Activated CD8-positive, alpha-beta memory T cell treated with anti-CD3 and anti-CD28 coated beads, Interleukin-2, amount 10 ng/mL, durations not matched to agents 7 days and 5 days (primary cell): ENCODE measurements around the gene DIDO1. TPM values are rescaled to one million over a fixed set of nuclear protein-coding genes. Genes with fewer than 3 reads are reported as not detected.
A peak's percentile ranks its signal among the peaks of the same experiment; 100 is the strongest.

ENCODE experiments used
- ATAC-seq: fragments of 150-1000 bp; cut with Tn5 transposase; one replicate; pipeline ENCODE4 v1.10.0; 2021; ENCODE audit warnings: moderate library complexity
- CTCF ChIA-PET: fragments of 350-600 bp; sonication (Branson Sonifier 250); formaldehyde crosslinking; loops from one replicate; lab custom pipeline; 2021; ENCODE audit warnings: antibody characterized with exemption; lab: Charles Lee
- DNase-seq: peaks from one replicate; pipeline ENCODE4 v3.0.0-alpha.2; 2020
- H3K27ac Mint-ChIP-seq: one replicate; pipeline ENCODE4 v1.8.0; 2021; ENCODE audit warnings: mild to moderate bottlenecking, mixed read lengths
- H3K27me3 Mint-ChIP-seq: one replicate; pipeline ENCODE4 v1.8.0; 2021; ENCODE audit warnings: mixed read lengths
- H3K36me3 Mint-ChIP-seq: one replicate; pipeline ENCODE4 v1.8.0; 2021; ENCODE audit warnings: mild to moderate bottlenecking, mixed read lengths
- H3K4me1 Mint-ChIP-seq: one replicate; pipeline ENCODE4 v1.8.0; 2021; ENCODE audit warnings: mixed read lengths
- H3K4me3 Mint-ChIP-seq: one replicate; pipeline ENCODE4 v1.8.0; 2021; ENCODE audit warnings: mild to moderate bottlenecking, moderate library complexity, mixed read lengths
- H3K9me3 Mint-ChIP-seq: one replicate; pipeline ENCODE4 v1.8.0; 2022; ENCODE audit warnings: low read depth, mixed read lengths
- total RNA-seq, 2 experiments: library from RNA; stranded (reverse); gene quantifications; one replicate each; pipeline ENCODE4 v1.2.3, GENCODE V29; 2021

Gene DIDO1
- total RNA-seq, 2 experiments from 2014 or later = 64.6 to 87.0 TPM

DNA sequence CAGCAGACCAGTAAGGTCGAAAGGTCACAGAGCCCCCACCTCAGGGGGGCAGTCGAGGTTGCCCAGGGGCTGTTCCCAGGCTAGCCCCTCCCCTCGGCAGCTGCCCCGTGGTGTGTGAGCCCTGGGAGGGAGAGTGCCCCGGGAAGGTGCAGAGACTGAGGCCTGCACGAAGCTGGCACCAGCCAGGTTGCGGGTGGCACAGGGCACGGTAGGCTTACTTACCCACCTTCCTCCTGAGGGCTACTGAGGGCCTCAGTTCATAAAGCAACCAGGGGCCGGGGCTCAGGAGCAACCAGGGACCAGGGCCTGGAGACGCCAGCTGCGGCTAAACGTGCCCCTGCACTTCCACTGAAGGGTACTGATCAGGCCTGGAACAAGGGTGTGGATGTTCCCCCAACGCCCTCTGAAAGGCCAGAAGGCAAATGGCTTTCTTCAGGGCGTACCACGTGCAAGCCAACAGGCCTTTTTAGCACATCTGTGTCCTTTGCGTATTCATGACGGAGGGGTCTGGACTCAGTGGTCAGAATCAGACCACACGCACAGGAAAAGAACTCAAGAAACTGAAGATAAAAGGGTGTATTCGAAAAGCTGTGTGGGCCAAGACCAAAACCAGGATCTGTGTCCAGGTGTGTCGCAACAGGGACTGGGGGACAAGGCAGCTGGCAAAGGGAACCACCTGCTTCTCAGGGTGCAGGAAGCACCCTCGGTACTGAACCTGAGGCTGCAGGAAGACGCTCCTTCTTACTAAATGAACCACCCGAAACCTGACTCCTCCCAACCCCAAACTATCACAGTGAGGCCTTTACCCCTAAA is 40.2 kb downstream of the DIDO1 start:
- ATAC-seq (no peak), DNase-seq (no peak)
- Mint-ChIP-seq H3K4me1 (peaks cover 11% of the 10 kb centered on the region), H3K9me3 (no peaks in the 10 kb centered on the region), H3K27me3 (no peaks in the 10 kb centered on the region), H3K36me3 (peaks cover 33% of the 10 kb centered on the region), H3K27ac (no peak overlapping the region), H3K4me3 (no peak overlapping the region)
- CTCF ChIA-PET = interaction anchor here (1.4 kb wide), 1 partner anchor 21 kb away, joined by 3 read pairs; no protein-coding TSS in a partner anchor

DNA sequence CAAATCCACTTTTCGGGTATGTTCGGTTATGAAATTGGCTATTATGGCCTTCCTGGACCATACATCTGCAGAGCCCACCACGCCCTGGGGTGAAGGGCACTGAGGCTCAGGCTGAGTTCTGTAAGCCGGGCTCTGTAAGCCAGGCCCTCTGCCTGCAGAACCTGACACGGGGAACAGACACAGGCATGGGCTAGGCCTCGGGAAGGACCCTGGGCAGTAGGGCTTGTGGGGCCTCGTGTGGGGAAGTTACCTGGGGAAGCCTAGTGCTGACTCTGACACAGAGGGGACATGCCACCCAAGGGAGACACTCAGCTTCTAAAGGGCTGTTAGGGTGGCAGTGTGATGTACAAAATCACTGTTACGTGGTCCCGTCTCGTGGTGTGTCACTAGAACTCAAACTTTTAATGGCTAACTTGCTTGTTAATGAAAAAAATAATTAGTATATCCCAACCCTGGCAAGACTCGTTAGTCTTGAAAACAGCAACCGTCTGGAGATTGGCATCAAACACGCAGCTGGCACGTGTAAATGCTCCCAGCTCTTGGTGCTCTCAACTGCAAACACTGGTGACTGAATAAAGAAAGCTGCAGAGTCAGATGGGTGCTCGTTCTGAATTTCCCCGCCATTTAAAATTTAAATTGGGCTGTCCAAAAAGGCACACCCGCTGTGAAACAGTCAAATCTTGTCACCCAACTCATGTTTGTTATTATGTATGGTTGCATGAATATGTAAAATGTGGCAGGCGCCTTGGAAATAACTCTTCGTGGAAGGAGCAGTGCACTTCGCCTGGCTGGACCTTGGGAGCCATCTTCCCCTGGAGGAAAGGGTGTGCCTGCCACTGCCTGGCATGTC is 41.0 kb downstream of the DIDO1 start:
- Mint-ChIP-seq H3K27me3 (no peaks in the 10 kb centered on the region), H3K9me3 (no peaks in the 10 kb centered on the region), H3K4me1 (peaks cover 8% of the 10 kb centered on the region), H3K27ac (no peak overlapping the region), H3K36me3 (peaks cover 28% of the 10 kb centered on the region), H3K4me3 (no peak overlapping the region)
- no peak for ATAC-seq
- CTCF ChIA-PET = interaction anchor here (1.4 kb wide), 1 partner anchor 22 kb away, joined by 3 read pairs; no protein-coding TSS in a partner anchor
- DNase-seq = no peak

DNA sequence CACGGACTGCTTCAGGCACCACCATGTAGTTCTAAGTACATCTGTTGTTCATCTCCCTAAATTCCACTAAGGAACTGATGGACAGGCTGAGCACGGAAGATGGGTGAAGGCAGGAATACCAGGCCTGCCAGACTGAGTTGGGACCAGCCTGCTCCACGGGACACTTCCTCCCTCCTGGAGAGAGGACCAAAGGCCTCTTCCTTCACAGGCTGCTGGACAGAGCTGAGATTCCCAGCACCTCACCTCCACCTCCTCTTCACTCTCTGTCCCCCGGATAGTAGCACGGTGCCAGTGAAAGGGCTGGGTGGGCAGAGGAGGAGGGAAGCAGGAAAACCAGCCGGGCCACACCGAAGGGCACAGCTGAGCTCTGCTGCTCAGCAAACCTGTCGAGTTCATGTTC is 41.7 kb downstream of the DIDO1 start:
- Mint-ChIP-seq H3K9me3 (no peaks in the 10 kb centered on the region), H3K27me3 (no peaks in the 10 kb centered on the region), H3K27ac (no peak overlapping the region), H3K4me1 (peaks cover 8% of the 10 kb centered on the region), H3K4me3 (no peak overlapping the region), H3K36me3 (peaks cover 22% of the 10 kb centered on the region)
- no peak for DNase-seq
- CTCF ChIA-PET = interaction anchor here (1.2 kb wide), 1 partner anchor 88 kb away, joined by 3 read pairs; no protein-coding TSS in a partner anchor
- ATAC-seq = no peak

DNA sequence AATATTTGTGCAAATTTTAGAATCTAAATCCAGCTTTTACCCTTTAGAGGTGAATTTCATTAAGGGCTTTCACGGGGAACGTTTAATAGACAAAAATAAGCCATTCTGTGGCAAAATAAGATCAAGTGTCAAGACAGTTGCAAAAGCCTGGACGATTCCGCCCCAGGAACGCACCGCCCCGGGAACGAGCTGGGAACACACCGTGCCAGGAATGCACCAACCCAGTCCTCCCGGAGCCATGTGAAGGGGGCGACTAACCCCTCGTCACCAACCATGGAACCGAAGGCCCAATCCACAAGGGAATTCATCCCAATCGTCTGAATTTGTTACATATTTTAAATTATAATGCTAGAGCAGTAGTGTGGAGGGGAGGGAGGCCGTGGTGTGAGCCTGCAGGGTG is 43.9 kb downstream of the DIDO1 start:
- Mint-ChIP-seq H3K9me3 (no peaks in the 10 kb centered on the region), H3K27me3 (no peaks in the 10 kb centered on the region), H3K4me3 (no peak overlapping the region), H3K36me3 (peaks cover 18% of the 10 kb centered on the region), H3K4me1 (peaks cover 2% of the 10 kb centered on the region), H3K27ac (no peak overlapping the region)
- DNase-seq = no peak
- CTCF ChIA-PET = interaction anchor here (1.0 kb wide), 1 partner anchor 21 kb away, joined by 3 read pairs; no protein-coding TSS in a partner anchor
- no peak for ATAC-seq

DNA sequence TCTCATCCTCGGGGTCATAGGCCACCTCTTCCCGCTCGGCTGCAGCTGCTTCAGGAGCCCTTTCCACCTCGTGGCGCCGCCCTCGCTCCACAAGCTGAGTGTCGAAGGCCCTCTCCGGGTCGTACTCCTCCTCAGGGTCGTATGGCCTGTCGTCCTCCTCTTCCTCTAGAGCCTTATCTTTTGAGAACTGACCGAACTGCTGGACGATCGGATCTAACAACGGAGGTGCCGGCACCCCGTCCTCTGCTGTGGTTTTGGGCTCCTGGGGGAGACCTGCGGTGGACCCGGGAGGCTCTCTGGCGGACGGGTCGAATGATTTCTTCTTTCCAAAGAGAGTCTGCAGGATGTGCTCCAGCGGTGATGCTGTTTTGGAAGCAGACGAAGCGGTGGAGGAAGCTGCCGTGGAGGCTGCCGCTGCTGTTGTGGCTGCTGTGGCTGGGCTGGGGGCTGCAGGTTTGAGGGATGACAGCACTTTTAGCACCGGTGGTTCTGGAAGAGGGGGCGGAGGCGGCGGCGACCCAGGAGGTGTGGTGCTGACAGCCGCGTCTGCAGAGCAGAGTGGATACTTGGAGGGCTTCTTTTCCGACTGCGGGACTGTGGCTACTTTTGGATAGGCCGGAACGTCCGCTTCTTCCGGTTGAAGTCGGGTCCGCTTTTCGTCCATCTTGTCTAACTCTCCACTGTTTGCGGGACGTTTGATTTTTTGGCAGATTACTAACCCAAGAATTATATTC is 44.5 kb downstream of the DIDO1 start:
- DNase-seq (no peak), ATAC-seq (no peak)
- Mint-ChIP-seq H3K4me1 (no peaks in the 10 kb centered on the region), H3K4me3 (no peak overlapping the region), H3K36me3 (peaks cover 15% of the 10 kb centered on the region), H3K27ac (no peak overlapping the region), H3K27me3 (no peaks in the 10 kb centered on the region), H3K9me3 (no peaks in the 10 kb centered on the region)
- CTCF ChIA-PET = interaction anchor here (1.0 kb wide), 1 partner anchor 22 kb away, joined by 3 read pairs; no protein-coding TSS in a partner anchor

DNA sequence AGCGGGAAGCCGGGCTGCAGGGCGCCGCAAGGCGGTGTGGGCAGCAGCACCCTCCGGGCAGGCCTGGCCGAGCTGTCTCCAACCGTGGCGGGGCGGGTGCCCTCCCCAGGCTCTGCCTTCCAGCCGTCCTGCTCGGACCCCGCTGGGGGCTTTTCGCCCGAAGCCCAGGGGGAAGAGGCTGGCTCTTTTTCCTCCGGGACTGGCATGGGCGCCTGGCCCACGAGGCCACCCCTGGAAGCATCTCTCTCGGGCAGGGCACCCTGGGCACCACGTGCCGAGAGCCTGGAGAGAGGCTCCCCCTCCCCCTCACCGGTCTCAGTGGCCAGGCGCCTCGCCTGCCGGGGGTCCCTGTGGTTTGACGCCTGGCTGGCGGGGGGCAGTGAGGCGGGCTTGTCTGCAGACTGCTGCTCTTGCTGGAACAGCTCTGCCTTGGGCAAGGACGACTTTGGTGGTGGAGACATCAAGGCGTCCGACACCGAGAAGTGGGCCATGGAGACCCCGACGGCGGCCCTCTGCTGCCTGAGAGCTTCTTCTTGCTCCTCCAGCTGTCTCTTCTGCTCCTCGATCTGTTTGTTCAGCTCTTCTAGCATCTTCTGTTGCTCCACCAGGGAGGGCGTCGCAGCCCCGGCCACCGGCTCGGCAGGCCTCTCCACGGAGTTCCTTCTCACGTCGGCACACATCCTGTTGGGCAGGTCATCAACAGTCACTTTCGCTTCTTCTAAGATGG is 45.2 kb downstream of the DIDO1 start:
- Mint-ChIP-seq H3K9me3 (no peaks in the 10 kb centered on the region), H3K36me3 (peaks cover 10% of the 10 kb centered on the region), H3K4me3 (no peak overlapping the region), H3K27ac (no peak overlapping the region), H3K27me3 (no peaks in the 10 kb centered on the region), H3K4me1 (no peaks in the 10 kb centered on the region)
- CTCF ChIA-PET = no interaction called here
- no peak for DNase-seq
- ATAC-seq = no peak

DNA sequence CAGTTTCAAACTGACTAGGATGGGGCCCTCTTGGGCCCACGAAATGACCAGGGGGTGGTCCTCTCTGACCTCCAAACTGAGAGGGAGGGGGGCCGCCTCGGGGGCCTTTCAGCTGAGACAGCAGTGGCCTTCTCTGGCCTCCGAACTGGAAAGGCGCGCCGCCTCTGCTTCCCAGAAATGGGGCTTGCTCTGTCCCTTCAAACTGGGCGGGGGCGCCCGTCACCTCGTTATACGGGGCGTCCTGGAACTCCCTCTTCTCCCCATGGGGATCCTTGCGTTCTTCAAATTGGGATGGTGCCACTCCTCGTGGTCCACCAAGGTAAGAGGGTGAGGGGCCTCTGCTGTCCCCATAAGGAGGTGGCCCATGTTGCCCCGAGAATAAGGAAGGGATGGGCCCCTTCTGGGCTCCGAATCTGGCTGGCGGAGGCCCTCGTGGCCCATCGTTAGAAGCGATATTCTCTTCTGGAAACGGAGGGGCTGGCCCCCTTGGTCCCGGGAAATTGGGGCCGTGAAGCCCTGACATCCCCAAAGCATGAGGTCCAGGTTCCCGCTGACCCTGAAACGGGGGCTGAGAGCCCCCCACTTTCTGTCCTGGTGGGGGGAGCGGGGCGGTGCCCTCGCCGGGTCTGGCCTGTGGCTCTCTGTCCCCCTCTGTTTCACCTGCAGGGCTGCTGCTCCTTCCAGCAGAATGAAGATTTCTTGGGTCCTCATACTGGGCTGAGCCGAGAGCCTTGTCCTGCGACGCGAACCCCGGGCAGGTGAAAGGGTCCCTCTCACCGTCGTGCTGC is 46.0 kb downstream of the DIDO1 start:
- Mint-ChIP-seq H3K27me3 (no peaks in the 10 kb centered on the region), H3K36me3 (peaks cover 10% of the 10 kb centered on the region), H3K27ac (no peak overlapping the region), H3K9me3 (no peaks in the 10 kb centered on the region), H3K4me3 (no peak overlapping the region), H3K4me1 (no peaks in the 10 kb centered on the region)
- no peak for ATAC-seq
- CTCF ChIA-PET = no interaction called here
- no peak for DNase-seq

DNA sequence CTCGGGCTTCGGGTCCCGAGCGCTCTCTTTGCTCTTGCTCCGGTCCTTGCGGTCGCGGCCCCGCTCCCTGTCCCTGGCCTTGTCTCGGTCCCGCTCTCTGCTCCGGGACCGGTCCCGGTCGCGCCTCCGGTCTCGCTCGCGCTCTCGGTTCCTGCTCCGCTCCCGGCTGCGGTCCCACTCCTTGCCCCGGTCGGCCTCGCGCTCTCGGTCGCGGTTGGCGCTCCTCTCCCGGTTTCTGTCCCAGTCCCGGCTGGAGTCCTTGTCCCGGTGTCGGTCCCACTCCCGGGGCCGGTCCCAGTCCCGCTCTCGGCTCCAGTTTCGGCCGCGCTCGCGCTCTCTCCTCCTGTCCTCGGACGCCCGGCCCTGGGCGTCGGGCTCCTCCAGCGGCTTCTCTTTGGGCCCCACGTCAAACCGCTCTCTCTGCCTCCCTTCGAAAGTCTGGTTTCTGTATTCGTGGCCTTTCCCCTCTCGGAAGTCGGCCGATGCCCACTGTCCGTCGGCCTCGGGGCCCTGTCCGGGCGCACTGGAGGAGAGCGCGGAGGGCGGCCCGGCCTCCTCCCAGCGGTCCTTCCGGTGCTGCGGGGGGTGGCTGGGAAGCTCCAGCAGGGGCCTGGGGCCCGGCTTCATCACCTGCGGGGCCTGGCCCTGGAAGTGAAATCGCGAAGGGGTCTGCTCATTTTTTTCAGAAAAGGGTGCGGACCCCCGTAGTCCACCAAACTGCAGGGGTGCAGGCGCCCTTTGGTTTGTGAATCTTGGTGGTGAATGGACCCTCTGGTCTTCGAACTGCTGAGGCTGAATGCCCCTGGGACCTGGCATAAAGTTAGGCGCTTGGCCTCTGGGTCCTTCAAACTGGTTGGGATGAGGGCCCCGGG is 46.8 kb downstream of the DIDO1 start:
- Mint-ChIP-seq H3K4me1 (peaks cover 3% of the 10 kb centered on the region), H3K27ac (no peak overlapping the region), H3K27me3 (no peaks in the 10 kb centered on the region), H3K9me3 (no peaks in the 10 kb centered on the region), H3K36me3 (peaks cover 10% of the 10 kb centered on the region), H3K4me3 (no peak overlapping the region)
- CTCF ChIA-PET = interaction anchor here (1.0 kb wide), 1 partner anchor 11 kb away, joined by 3 read pairs; no protein-coding TSS in a partner anchor
- ATAC-seq (no peak), DNase-seq (no peak)

DNA sequence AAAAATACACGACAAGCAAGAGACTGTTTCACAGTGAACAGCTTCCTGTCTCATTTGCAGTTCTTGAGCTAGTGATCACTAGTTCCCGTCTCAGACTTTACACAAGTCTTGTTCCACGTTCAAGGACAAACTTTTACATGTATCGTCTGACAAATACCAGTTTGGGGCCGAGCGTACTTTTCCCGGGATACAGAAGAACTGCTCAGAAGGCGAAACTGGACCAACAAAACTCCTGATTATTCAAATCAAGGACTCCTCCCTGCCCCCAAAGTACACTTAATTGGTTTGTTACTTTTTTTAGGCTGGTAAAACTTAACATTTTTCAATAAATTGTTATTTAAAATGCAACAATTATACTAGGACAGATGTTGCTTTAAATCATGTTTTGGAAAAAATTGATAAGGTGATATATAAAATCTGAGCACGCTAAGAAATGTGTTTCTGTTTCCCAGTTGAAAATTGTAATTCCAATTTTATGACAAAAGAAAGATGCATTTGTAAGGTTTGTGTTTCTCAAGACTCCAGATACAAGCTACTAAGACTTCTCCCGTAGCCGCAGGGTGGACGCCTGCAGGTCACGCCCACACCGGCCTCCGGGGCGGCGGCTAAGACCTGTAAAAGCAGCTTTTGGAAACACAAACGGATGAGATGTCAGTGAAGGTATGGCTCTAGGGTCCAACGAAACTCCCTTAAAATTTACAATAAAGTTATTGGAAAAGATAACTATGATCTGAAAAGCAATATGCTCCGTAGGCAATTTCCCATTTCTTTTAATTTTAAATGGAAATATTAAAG is 47.9 kb downstream of the DIDO1 start:
- H3K4me1 Mint-ChIP-seq = peaks cover 10% of the 10 kb centered on the region
- no peak for DNase-seq
- H3K4me3 Mint-ChIP-seq = no peak overlapping the region
- ATAC-seq = no peak
- H3K27ac Mint-ChIP-seq = no peak overlapping the region
- H3K9me3 Mint-ChIP-seq = no peaks in the 10 kb centered on the region
- peaks cover 10% of the 10 kb centered on the region for H3K36me3 Mint-ChIP-seq
- CTCF ChIA-PET = interaction anchor here (1.0 to 1.6 kb wide), 3 partner anchors 10 to 94 kb away, joined by 3 to 4 read pairs (median 4); no protein-coding TSS in a partner anchor
- H3K27me3 Mint-ChIP-seq = no peaks in the 10 kb centered on the region

DNA sequence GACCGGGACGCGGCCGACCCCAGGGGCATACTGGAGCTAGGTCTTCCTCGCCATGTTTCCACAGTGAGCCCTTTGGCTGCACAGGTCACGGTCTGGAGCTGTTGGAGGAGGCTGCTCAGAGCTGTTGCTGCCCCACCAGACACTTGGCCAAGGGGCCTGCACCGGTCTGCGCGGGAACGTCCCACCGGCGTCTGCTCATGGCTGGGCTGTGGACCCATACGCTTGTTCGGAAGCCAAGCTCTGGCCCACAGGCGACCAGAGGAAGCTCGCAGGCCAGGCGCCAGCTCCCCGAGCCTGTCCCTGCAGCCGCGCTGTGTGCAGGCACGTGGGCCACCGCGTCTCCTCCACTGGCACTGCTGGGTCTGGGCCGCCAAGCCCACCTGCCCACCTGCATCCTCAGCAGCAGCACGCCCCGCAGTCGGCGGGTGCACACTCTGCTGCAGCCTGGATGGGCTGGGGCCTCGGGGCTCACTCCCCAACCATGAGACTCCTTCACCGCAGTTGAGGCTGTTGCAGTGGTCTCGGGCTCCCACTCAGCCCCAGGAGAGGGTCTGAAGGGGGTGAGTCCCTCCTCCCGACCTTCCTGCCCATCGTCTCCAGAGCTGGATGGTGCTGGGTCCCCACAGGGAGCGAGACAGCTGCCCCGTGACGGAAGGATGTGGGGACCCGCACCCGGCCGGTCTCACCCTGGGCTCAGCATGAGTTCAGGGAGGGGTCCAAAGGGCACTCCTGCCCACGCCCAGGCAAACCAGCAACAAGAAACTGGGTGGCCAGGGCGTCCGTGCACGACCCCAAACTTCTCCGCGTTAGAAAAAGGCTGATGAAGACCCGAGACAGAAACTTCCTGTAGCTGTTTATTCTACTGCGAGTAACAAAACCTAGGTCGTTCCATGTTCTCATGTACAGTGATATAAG is 49.1 kb downstream of the DIDO1 start:
- peaks cover 4% of the 10 kb centered on the region for H3K27me3 Mint-ChIP-seq
- H3K27ac Mint-ChIP-seq = no peak overlapping the region
- peaks cover 9% of the 10 kb centered on the region for H3K36me3 Mint-ChIP-seq
- H3K9me3 Mint-ChIP-seq = no peaks in the 10 kb centered on the region
- ATAC-seq (peak; percentile 14), DNase-seq (no peak)
- CTCF ChIA-PET = interaction anchor here (1.2 to 2.0 kb wide), 3 partner anchors 25 to 95 kb away, joined by 4 to 5 read pairs (median 4); no protein-coding TSS in a partner anchor
- H3K4me3 Mint-ChIP-seq = no peak overlapping the region
- peaks cover 10% of the 10 kb centered on the region for H3K4me1 Mint-ChIP-seq
